ENCODE results near the gene THRB. TPM values are rescaled to one million over a fixed set of nuclear protein-coding genes. Genes with fewer than 3 reads are reported as not detected.

Gene THRB
- total and polyA plus RNA-seq, 10 donors: 1.00 to 26.6 (median 16.2) TPM

DNA sequence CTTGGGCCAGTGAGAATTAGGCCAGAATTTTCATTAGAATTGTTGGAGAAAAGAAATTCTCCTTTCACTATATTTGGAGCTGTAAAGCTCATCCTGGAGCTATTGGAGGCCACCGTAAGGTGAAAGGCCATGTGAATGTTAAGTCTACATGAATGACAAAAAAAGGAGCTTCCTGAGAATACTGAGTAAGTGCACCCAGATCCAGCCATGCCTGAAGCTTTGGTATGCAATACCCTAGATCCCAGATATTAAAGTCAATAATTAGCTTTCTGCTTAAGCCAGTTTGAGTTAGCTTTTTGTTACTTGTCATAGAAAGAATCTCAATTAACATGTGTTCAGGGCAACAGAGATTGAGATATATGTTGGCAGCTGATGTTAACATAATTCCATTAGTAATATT lies 377.1 kb downstream of the THRB start:
- H3K27ac ChIP-seq: no peak overlapping the region
- intact Hi-C loops (cut with DNase I; ENCODE audit: low total_unique reads): no loop called here
- TF ChIP-seq, protein P1, sequence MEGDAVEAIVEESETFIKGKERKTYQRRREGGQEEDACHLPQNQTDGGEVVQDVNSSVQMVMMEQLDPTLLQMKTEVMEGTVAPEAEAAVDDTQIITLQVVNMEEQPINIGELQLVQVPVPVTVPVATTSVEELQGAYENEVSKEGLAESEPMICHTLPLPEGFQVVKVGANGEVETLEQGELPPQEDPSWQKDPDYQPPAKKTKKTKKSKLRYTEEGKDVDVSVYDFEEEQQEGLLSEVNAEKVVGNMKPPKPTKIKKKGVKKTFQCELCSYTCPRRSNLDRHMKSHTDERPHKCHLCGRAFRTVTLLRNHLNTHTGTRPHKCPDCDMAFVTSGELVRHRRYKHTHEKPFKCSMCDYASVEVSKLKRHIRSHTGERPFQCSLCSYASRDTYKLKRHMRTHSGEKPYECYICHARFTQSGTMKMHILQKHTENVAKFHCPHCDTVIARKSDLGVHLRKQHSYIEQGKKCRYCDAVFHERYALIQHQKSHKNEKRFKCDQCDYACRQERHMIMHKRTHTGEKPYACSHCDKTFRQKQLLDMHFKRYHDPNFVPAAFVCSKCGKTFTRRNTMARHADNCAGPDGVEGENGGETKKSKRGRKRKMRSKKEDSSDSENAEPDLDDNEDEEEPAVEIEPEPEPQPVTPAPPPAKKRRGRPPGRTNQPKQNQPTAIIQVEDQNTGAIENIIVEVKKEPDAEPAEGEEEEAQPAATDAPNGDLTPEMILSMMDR (IDR thresholded peaks at IDR 0.05 in 8 of 11, conservative IDR thresholded peaks at IDR 0.05 in 3 of 11): no peak
- TF ChIP-seq POLR2A (IDR thresholded peaks at IDR 0.05): no peak
- no peak for TF ChIP-seq POLR2AphosphoS5 (IDR thresholded peaks at IDR 0.05)
- peaks cover 0 to 16% (median 0%) of the 10 kb centered on the region in 6 donors for H3K36me3 ChIP-seq
- no peaks in the 10 kb centered on the region for H3K9me3 ChIP-seq
- no peak for DNase-seq
- H3K4me3 ChIP-seq: no peak overlapping the region
- H3K4me1 ChIP-seq: no peaks in the 10 kb centered on the region
- WGBS, 5 donors: 88 to 100% (median 92%) methylated on average over 1 of the region's 1 CpG
- no peaks in the 10 kb centered on the region for H3K27me3 ChIP-seq (replicated peaks in 1 of 7)

DNA sequence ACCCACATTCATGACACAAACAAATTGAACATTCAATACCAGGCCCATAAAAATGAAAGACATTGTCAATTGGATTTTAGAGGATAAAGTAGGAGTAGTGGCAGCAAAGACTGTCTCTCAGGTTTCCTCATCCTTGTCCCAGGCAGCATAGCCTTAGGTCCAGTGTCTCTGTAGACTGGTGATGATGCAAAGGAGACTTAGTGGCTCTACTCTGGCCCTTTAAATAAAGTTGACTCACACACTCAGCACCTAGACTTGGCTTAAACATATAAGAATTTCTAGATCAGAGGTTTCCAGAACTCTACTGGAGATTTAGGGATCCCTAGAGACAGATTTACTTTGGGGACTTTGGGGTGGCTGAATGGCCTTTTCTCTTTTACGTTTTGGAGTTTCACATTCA lies 382.9 kb downstream of the THRB start:
- Histone ChIP-seq H3K27me3 (replicated peaks in 1 of 7) (no peaks in the 10 kb centered on the region), H3K36me3 (no peaks in the 10 kb centered on the region), H3K4me3 (no peak overlapping the region), H3K27ac (no peak overlapping the region), H3K9me3 (no peaks in the 10 kb centered on the region), H3K4me1 (no peaks in the 10 kb centered on the region)
- TF ChIP-seq POLR2A (IDR thresholded peaks at IDR 0.05) (no peak), POLR2AphosphoS5 (IDR thresholded peaks at IDR 0.05) (no peak)
- TF ChIP-seq, protein P1 (IDR thresholded peaks at IDR 0.05 in 8 of 11, conservative IDR thresholded peaks at IDR 0.05 in 3 of 11): no peak
- intact Hi-C loops (cut with DNase I; ENCODE audit: low total_unique reads): no loop called here
- no peak for DNase-seq
- 57 to 92% (median 67%) methylated on average over 1 of the region's 1 CpG for WGBS, 5 donors

DNA sequence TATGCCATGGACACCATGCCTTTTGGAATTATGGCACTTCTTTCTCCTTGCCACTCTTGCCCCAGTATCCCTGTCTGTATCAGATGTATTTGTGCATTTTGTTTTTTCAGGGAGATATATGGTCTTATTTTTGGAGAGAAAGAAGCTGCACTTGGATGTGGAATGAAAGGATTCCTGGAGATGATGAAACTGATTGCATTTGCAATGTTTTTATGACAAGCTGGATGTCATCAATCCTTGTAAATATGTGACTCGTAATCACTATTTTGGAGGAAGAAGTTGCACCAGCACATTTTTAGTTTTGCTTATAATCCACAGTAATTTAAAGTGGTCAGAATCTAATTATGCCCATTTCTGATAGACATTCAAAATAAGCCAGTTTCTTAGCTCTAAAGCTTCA lies 384.6 kb downstream of the THRB start:
- Histone ChIP-seq H3K4me1 (no peaks in the 10 kb centered on the region), H3K27ac (no peak overlapping the region), H3K4me3 (no peak overlapping the region), H3K9me3 (no peaks in the 10 kb centered on the region), H3K36me3 (no peaks in the 10 kb centered on the region), H3K27me3 (replicated peaks in 1 of 7) (no peaks in the 10 kb centered on the region)
- TF ChIP-seq, protein P1 (IDR thresholded peaks at IDR 0.05 in 8 of 11, conservative IDR thresholded peaks at IDR 0.05 in 3 of 11): no peak
- no peak for TF ChIP-seq POLR2AphosphoS5 (IDR thresholded peaks at IDR 0.05)
- no peak for TF ChIP-seq POLR2A (IDR thresholded peaks at IDR 0.05)
- no peak for DNase-seq
- intact Hi-C loops (cut with DNase I; ENCODE audit: low total_unique reads): no loop called here
- 60 to 75% (median 64%) methylated on average over 1 of the region's 1 CpG for WGBS, 5 donors

DNA sequence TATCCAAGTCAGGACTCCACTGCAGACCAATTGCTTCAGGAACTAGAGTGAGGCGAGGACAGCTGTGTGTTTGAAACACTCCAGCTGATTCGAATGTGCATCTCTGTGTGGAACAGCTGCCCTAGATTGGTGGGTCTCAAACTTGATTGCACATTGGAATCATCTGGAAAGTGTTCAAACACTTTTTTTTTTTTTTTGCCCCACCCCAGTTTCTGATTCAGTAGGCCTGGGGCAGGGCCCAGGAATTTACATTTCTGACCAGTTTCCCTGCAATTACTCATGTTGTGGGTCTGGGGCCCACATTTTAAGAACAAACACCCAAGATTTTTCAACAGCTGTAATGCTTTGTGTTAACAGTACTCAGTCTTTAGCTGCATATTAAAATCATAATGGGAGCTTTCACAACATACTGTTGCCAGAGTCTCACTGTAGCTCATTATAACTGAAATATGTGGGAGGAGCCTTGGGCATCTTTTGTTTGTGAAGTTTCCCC lies 392.9 kb downstream of the THRB start:
- intact Hi-C loops (cut with DNase I; ENCODE audit: low total_unique reads): no loop called here
- Histone ChIP-seq H3K4me1 (no peaks in the 10 kb centered on the region), H3K27me3 (replicated peaks in 1 of 7) (no peaks in the 10 kb centered on the region), H3K36me3 (no peaks in the 10 kb centered on the region), H3K9me3 (no peaks in the 10 kb centered on the region), H3K27ac (no peak overlapping the region), H3K4me3 (no peak overlapping the region)
- 76 to 90% (median 84%) methylated on average over 2 of the region's 2 CpGs for WGBS, 5 donors
- no peak for TF ChIP-seq POLR2A (IDR thresholded peaks at IDR 0.05)
- TF ChIP-seq, protein P1 (IDR thresholded peaks at IDR 0.05 in 8 of 11, conservative IDR thresholded peaks at IDR 0.05 in 3 of 11): no peak
- TF ChIP-seq POLR2AphosphoS5 (IDR thresholded peaks at IDR 0.05): no peak
- no peak for DNase-seq
